ENCODE results near the gene ABCB11.

Gene ABCB11

GRCh38 chr2:169005080-169005598 is 26.0 kb downstream of the ABCB11 start:
- no peak for TF ChIP-seq CTCF (IDR thresholded peaks at IDR 0.05)
- no peak overlapping the region for H3K9ac ChIP-seq
- no peak overlapping the region for H3K4me3 ChIP-seq (ENCODE audit: low read depth, low read length)
- H3K4me1 ChIP-seq: no peaks in the 10 kb centered on the region
- H3K36me3 ChIP-seq (ENCODE audit: control insufficient read depth, insufficient read depth, low read length): no peaks in the 10 kb centered on the region
- H3K9me3 ChIP-seq (ENCODE audit: control insufficient read depth, low read length): no peaks in the 10 kb centered on the region
- no peak overlapping the region for H3K4me2 ChIP-seq (ENCODE audit: low read length)
- H3K27ac ChIP-seq: no peak overlapping the region
- no peaks in the 10 kb centered on the region for H3K79me2 ChIP-seq
- H3K27me3 ChIP-seq (ENCODE audit: control insufficient read depth, insufficient read depth, low read length): no peaks in the 10 kb centered on the region
- H2AFZ ChIP-seq: no peak overlapping the region

GRCh38 chr2:169002161-169002738 is 28.9 kb downstream of the ABCB11 start:
- H3K4me1 ChIP-seq: no peaks in the 10 kb centered on the region
- no peak overlapping the region for H3K4me2 ChIP-seq (ENCODE audit: low read length)
- H3K9ac ChIP-seq: no peak overlapping the region
- no peak overlapping the region for H3K4me3 ChIP-seq (ENCODE audit: low read depth, low read length)
- no peaks in the 10 kb centered on the region for H3K27me3 ChIP-seq (ENCODE audit: control insufficient read depth, insufficient read depth, low read length)
- no peak overlapping the region for H2AFZ ChIP-seq
- no peaks in the 10 kb centered on the region for H3K9me3 ChIP-seq (ENCODE audit: control insufficient read depth, low read length)
- H3K27ac ChIP-seq: no peak overlapping the region
- no peaks in the 10 kb centered on the region for H3K79me2 ChIP-seq
- H3K36me3 ChIP-seq (ENCODE audit: control insufficient read depth, insufficient read depth, low read length): no peaks in the 10 kb centered on the region
- no peak for TF ChIP-seq CTCF (IDR thresholded peaks at IDR 0.05)

- no peak overlapping the region for H3K4me3 ChIP-seq (ENCODE audit: low read depth, low read length)
- no peaks in the 10 kb centered on the region for H3K4me1 ChIP-seq
- no peaks in the 10 kb centered on the region for H3K36me3 ChIP-seq (ENCODE audit: control insufficient read depth, insufficient read depth, low read length)
- H3K4me2 ChIP-seq (ENCODE audit: low read length): no peak overlapping the region
- H3K27me3 ChIP-seq (ENCODE audit: control insufficient read depth, insufficient read depth, low read length): no peaks in the 10 kb centered on the region
- H3K9me3 ChIP-seq (ENCODE audit: control insufficient read depth, low read length): no peaks in the 10 kb centered on the region
- no peak overlapping the region for H3K9ac ChIP-seq
- no peaks in the 10 kb centered on the region for H3K79me2 ChIP-seq
- H3K27ac ChIP-seq: no peak overlapping the region
- no peak overlapping the region for H2AFZ ChIP-seq
- TF ChIP-seq CTCF (IDR thresholded peaks at IDR 0.05): no peak
Measured at GRCh38 chr2:169001116-169001815, 29.9 kb downstream of the ABCB11 start.

DNA sequence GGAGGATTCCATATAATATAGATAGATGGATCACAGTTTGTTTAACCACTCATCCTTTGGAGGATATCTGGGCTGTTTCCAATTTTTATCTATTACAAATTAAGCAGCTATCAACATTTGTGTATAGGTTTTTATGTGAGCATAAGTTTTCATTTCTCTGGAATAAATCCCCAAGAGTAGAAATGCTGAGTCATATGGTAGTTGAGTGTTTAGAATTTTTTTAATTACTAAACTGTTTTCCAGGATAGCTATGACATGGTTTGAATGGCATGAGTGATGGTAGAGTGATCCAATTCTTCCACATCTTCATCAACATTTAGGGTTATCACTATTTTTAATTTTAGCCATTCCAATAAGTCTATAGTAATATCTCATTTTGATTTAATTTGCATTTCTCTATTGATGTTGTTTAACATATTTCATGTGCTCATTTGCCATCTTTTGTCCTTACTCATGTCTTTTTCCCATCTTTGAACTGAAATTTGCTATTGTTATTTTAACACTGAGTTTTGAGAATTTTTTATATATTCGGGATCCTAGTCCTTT is 31.4 kb downstream of the ABCB11 start:
- H3K79me2 ChIP-seq: no peaks in the 10 kb centered on the region
- H3K36me3 ChIP-seq (ENCODE audit: control insufficient read depth, insufficient read depth, low read length): no peaks in the 10 kb centered on the region
- no peaks in the 10 kb centered on the region for H3K4me1 ChIP-seq
- no peak overlapping the region for H3K27ac ChIP-seq
- no peak overlapping the region for H3K4me2 ChIP-seq (ENCODE audit: low read length)
- no peaks in the 10 kb centered on the region for H3K27me3 ChIP-seq (ENCODE audit: control insufficient read depth, insufficient read depth, low read length)
- H3K4me3 ChIP-seq (ENCODE audit: low read depth, low read length): no peak overlapping the region
- H2AFZ ChIP-seq: no peak overlapping the region
- no peaks in the 10 kb centered on the region for H3K9me3 ChIP-seq (ENCODE audit: control insufficient read depth, low read length)
- no peak for TF ChIP-seq CTCF (IDR thresholded peaks at IDR 0.05)
- no peak overlapping the region for H3K9ac ChIP-seq

Measured in parathyroid adenoma (tissue), 2 donors.